Measurements from ENCODE around the gene KCNB1. TPM values are rescaled to one million over a fixed set of nuclear protein-coding genes. Genes with fewer than 3 reads are reported as not detected.

The KCNB1 gene
- total RNA-seq, 1 experiment from 2014 or later, result 0.04 TPM

DNA sequence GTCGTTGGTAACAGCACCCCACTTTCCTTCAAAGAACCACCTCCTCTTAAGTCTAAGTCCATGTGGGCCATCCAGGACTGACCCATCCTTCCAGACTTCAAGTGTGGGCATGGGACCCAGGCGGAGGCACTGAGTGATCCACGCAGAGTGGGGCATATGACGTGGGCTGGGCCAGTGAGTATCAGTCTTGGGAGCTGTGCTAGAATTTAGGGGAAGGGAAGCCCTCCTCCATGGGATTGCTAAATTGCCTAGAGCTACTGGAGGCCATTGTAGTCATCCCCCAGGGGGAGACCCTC lies 35.3 kb upstream of the KCNB1 start:
- H4K20me1 ChIP-seq (ENCODE audit: insufficient read depth), result no peaks in the 10 kb centered on the region
- H3K4me3 ChIP-seq, result no peak overlapping the region
- no TSS peak for BruUV-seq (replicated peaks)
- peak in 1 of 2 experiments; percentile 34 for DNase-seq
- intact Hi-C loops (cut with micrococcal nuclease; ENCODE audit: unreplicated experiment), result no loop called here
- H3F3A ChIP-seq (ENCODE audit: insufficient read depth, low read depth), result peaks cover 5% of the 10 kb centered on the region; the same call in 1 of the 2 replicates
- H3K4me2 ChIP-seq, result no peak overlapping the region
- H3K9me2 ChIP-seq (ENCODE audit: insufficient read depth), result no peaks in the 10 kb centered on the region
- peaks cover 8% of the 10 kb centered on the region for H3K4me1 ChIP-seq (replicated peaks; ENCODE audit: insufficient read depth)
- H3K9me3 ChIP-seq (ENCODE audit: insufficient read depth, low read depth), result no peaks in the 10 kb centered on the region
- H2AFZ ChIP-seq, result no peak overlapping the region
- TF ChIP-seq, protein P1, sequence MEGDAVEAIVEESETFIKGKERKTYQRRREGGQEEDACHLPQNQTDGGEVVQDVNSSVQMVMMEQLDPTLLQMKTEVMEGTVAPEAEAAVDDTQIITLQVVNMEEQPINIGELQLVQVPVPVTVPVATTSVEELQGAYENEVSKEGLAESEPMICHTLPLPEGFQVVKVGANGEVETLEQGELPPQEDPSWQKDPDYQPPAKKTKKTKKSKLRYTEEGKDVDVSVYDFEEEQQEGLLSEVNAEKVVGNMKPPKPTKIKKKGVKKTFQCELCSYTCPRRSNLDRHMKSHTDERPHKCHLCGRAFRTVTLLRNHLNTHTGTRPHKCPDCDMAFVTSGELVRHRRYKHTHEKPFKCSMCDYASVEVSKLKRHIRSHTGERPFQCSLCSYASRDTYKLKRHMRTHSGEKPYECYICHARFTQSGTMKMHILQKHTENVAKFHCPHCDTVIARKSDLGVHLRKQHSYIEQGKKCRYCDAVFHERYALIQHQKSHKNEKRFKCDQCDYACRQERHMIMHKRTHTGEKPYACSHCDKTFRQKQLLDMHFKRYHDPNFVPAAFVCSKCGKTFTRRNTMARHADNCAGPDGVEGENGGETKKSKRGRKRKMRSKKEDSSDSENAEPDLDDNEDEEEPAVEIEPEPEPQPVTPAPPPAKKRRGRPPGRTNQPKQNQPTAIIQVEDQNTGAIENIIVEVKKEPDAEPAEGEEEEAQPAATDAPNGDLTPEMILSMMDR (conservative IDR thresholded peaks at IDR 0.05), result no peak
- TF ChIP-seq EZH2 (IDR thresholded peaks at IDR 0.05; ENCODE audit: low read depth), result no peak
- H3K27ac ChIP-seq, result no peak overlapping the region
- H3K36me3 ChIP-seq (ENCODE audit: low read depth), result peaks cover 10% of the 10 kb centered on the region; the same call in 1 of the 2 replicates
- peaks cover 11% of the 10 kb centered on the region; the same call in 1 of the 2 replicates for H3K27me3 ChIP-seq (ENCODE audit: insufficient read depth, low read depth)
- POLR2A ChIA-PET (ENCODE audit: unreplicated experiment), result no interaction called here
- no peaks in the 10 kb centered on the region for H3K79me2 ChIP-seq (ENCODE audit: low read depth)
- CTCF ChIA-PET, result interaction anchor here (0.6 kb wide), 1 partner anchor 59 kb away, joined by 3 read pairs; no protein-coding TSS in a partner anchor

DNA sequence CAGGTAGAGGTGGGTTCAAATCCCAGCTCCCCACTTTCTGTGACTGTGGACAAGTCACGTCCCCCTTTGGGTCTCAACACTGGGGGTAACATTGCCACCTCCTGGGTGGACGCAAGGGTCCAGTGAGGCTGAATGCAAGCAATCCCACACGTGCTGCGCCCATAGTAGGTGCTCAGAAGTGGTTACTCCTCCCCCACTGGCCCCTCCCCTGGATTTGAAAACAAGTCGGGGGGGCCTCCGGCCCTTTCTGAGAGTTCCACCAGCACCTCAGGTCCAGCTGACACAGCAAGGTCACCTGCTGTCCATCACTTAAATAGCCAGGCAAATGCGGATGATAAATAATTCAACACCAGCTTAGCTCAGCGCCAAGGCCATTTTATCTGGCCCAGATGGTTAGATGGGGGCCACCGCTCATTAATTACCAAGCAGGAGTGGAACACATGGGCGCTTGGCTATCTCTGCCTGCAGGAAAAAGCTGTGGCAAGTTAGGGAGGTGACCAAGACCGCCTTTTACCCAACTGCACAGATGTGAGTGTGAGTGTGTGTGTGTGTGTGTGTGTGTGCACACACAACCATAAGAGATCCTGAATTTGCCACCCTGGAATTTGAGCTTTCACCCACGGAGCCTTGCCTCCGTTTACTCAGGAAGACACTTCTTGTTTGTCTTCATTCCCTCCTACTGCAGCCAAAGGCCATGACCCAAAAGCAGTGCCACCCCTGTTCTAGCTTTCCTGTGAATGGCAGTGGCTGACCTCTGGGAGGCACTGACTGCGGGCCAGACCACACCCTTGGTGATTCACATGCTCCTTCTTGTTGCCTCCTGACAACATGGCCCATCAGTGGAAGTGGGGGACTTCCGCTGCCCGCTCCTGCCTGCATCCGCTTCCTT lies 34.7 kb upstream of the KCNB1 start:
- Histone ChIP-seq H3K36me3 (ENCODE audit: low read depth) (peaks cover 10% of the 10 kb centered on the region; the same call in 1 of the 2 replicates), H3K79me2 (ENCODE audit: low read depth) (no peaks in the 10 kb centered on the region), H2AFZ (no peak overlapping the region), H3K27me3 (ENCODE audit: insufficient read depth, low read depth) (peaks cover 14% of the 10 kb centered on the region; the same call in 1 of the 2 replicates), H3K4me1 (replicated peaks; ENCODE audit: insufficient read depth) (peaks cover 8% of the 10 kb centered on the region), H3K9me2 (ENCODE audit: insufficient read depth) (no peaks in the 10 kb centered on the region), H3K4me2 (no peak overlapping the region), H3K27ac (no peak overlapping the region), H3F3A (ENCODE audit: insufficient read depth, low read depth) (peaks cover 5% of the 10 kb centered on the region; the same call in 1 of the 2 replicates), H4K20me1 (ENCODE audit: insufficient read depth) (no peaks in the 10 kb centered on the region), H3K4me3 (no peak overlapping the region), H3K9me3 (ENCODE audit: insufficient read depth, low read depth) (no peaks in the 10 kb centered on the region)
- intact Hi-C loops (cut with micrococcal nuclease; ENCODE audit: unreplicated experiment), result no loop called here
- DNase-seq, result peak in 1 of 2 experiments; percentile 35
- no TSS peak for BruUV-seq (replicated peaks)
- ChIA-PET CTCF (interaction anchor here (0.6 kb wide), 1 partner anchor 60 kb away, joined by 3 read pairs; no protein-coding TSS in a partner anchor), POLR2A (ENCODE audit: unreplicated experiment) (no interaction called here)
- TF ChIP-seq, protein P1 (conservative IDR thresholded peaks at IDR 0.05), result no peak
- TF ChIP-seq EZH2 (IDR thresholded peaks at IDR 0.05; ENCODE audit: low read depth), result no peak

DNA sequence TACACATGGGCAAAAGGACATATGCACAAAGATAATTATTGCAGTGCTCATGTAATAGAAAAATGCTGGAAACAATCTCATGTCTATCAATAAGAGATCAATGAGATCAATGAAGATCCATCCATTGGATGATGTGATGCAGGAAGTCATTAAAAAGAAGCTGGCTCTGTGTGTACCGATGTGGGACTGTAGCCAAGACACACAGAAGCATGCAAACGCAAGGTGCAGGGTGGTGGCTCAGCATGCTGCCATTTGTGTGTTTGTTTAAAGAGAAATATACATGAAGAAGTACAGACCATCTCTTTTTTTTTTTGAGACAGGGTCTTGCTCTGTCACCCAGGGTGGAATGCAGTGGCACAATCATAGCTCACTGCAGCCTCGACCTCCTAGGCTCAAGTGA lies 33.1 kb upstream of the KCNB1 start:
- Histone ChIP-seq H2AFZ (no peak overlapping the region), H3K27ac (no peak overlapping the region), H3F3A (ENCODE audit: insufficient read depth, low read depth) (peaks cover 1% of the 10 kb centered on the region; the same call in 1 of the 2 replicates), H3K36me3 (ENCODE audit: low read depth) (0 out of 2 replicates have a peak, but pooled peaks cover 6% of the 10 kb centered on the region), H3K9me3 (ENCODE audit: insufficient read depth, low read depth) (no peaks in the 10 kb centered on the region), H3K4me3 (no peak overlapping the region), H3K79me2 (ENCODE audit: low read depth) (no peaks in the 10 kb centered on the region), H3K4me1 (replicated peaks; ENCODE audit: insufficient read depth) (peaks cover 8% of the 10 kb centered on the region), H3K27me3 (ENCODE audit: insufficient read depth, low read depth) (peaks cover 14% of the 10 kb centered on the region; the same call in 1 of the 2 replicates), H3K9me2 (ENCODE audit: insufficient read depth) (no peaks in the 10 kb centered on the region), H4K20me1 (ENCODE audit: insufficient read depth) (no peaks in the 10 kb centered on the region), H3K4me2 (no peak overlapping the region)
- POLR2A ChIA-PET (ENCODE audit: unreplicated experiment), result no interaction called here
- no peak for TF ChIP-seq EZH2 (IDR thresholded peaks at IDR 0.05; ENCODE audit: low read depth)
- TF ChIP-seq, protein P1 (conservative IDR thresholded peaks at IDR 0.05), result no peak
- CTCF ChIA-PET, result interaction anchor here (0.6 kb wide), 1 partner anchor 1018 kb away, joined by 5 read pairs; no protein-coding TSS in a partner anchor
- no TSS peak for BruUV-seq (replicated peaks)
- intact Hi-C loops (cut with micrococcal nuclease; ENCODE audit: unreplicated experiment), result no loop called here
- peak in 1 of 2 experiments; percentile 5 for DNase-seq

All from PC-9 (cell line).